B cell (primary cell): ENCODE results near the gene EPHA10.

Experiments used
- EZH2 ChIP-seq: IDR thresholded peaks from 2 replicates; pipeline ENCODE4 v1.6.1; 2012; ENCODE audit warnings: borderline replicate concordance, low read depth, mild to moderate bottlenecking, moderate library complexity, low read length; ENCODE audit not compliant: insufficient read depth, poor library complexity, severe bottlenecking
- TF ChIP-seq, protein P1 (sequence below): fragments of 200-600 bp; IDR thresholded peaks from one replicate; pipeline ENCODE4 v1.8.0; 2022; ENCODE audit warnings: antibody characterized with exemption, mild to moderate bottlenecking

GRCh38 chr1:37809942-37810341, 45.0 kb upstream of the EPHA10 start:
- TF ChIP-seq, protein P1, sequence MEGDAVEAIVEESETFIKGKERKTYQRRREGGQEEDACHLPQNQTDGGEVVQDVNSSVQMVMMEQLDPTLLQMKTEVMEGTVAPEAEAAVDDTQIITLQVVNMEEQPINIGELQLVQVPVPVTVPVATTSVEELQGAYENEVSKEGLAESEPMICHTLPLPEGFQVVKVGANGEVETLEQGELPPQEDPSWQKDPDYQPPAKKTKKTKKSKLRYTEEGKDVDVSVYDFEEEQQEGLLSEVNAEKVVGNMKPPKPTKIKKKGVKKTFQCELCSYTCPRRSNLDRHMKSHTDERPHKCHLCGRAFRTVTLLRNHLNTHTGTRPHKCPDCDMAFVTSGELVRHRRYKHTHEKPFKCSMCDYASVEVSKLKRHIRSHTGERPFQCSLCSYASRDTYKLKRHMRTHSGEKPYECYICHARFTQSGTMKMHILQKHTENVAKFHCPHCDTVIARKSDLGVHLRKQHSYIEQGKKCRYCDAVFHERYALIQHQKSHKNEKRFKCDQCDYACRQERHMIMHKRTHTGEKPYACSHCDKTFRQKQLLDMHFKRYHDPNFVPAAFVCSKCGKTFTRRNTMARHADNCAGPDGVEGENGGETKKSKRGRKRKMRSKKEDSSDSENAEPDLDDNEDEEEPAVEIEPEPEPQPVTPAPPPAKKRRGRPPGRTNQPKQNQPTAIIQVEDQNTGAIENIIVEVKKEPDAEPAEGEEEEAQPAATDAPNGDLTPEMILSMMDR: no peak
- TF ChIP-seq EZH2: no peak
